GM19438 (cell line): ENCODE data around the gene COL26A1.

ENCODE experiments used
- ATAC-seq: cut with Tn5 transposase; IDR thresholded peaks from one replicate; pipeline ENCODE4 v1.9.1; 2021; ENCODE audit warnings: low read depth; ENCODE audit not compliant: unreplicated experiment

Gene COL26A1

DNA sequence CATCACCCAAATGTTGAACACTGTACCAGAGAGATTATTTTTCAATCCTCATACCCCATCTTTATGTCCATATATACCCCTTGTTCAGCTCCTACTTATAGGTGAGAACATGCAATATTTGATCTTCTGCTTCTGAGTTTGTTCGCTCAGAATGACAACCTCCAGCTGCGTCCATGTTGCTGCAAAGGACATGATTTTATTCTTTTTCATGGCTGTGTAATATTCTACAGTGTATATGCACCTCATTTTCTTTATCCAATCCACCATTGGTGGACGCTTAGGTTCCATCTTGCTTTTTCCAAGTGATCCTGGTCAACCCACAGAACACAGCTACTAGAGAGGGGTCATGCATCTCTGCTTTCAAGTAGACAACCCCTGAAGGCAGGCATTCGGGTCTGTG is 166.9 kb downstream of the COL26A1 start:
- ATAC-seq, result no peak

DNA sequence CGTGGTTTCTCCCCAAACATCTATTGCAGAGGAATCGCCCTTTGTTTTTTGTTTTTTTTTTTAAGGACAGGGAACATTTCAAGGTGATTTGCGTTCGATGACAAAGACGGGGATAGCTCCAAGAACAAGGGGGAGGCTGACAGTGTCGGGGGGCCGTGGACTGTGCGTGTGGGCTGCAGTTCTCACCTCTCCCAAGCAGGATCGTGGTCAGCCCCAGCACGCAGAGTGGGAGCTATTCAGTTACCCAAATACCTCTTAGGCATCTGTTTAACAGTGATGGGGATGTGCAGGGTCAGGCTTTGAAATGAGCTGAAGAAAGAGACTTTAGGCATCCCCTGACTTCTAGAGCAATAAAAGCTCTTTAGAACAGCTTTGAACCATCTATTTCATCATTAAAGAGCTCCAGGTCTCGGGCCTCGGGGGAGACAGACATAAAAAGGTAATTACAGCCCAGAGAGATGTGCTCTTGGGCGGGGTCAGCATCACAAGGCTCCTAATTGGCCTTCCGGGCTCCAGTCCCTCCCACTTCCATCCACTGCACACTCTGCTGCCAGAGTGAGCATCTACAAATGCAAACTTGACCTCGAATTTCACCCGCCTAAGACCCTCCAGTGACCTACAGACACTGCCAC is 169.2 kb downstream of the COL26A1 start:
- ATAC-seq, result no peak

DNA sequence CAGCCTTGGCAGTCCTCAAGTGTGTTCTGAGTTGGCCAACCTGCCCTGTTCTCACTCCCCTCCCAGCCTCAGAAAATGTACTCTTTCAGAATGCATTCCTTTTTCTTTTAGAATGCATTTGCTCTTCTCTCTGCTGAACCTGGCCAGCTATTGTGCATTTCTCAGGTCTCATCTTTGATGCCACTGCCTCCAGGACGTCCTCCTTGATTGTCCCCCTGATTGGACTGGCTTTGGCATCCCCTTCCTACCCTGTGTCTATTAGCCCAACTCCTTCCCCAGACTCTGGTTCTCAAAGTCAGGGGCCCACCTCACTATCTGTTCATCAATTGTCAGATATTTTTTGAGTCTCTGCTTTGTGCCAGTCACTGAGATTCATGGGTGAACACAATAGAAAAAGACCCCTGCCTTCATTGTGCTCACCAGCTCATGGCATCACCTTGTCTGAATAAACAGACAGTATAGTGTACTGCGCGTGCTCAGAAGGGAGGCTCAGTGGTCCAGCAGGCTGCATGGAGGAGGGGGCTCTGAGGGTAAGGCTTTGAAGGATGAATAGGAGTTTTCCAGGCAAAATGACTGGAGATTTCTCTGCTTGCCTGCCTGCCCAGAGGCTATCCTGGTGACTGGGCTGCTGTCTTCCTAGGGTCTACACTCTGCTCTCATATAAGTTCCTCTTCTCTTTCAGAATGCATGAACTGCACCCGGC is 169.9 kb downstream of the COL26A1 start:
- ATAC-seq, result no peak

DNA sequence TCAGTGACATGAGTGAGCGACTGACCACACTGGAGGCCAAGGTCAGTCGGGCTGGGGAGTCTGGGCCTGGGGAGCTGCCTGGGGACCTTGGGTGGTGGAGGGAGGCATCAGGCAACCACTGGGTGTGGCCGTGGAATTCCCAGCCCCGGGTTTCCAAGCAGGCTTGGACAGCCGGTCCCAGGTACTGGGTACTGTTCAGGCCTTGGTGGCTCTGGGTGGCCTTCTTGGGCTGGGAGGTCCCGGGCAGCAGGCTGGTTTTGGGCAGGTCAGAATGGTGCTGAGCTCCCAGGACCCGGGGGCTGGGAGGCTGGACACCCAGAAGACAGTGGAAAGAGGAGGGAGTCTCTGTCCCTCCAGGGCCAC is 170.4 kb downstream of the COL26A1 start:
- no peak for ATAC-seq

DNA sequence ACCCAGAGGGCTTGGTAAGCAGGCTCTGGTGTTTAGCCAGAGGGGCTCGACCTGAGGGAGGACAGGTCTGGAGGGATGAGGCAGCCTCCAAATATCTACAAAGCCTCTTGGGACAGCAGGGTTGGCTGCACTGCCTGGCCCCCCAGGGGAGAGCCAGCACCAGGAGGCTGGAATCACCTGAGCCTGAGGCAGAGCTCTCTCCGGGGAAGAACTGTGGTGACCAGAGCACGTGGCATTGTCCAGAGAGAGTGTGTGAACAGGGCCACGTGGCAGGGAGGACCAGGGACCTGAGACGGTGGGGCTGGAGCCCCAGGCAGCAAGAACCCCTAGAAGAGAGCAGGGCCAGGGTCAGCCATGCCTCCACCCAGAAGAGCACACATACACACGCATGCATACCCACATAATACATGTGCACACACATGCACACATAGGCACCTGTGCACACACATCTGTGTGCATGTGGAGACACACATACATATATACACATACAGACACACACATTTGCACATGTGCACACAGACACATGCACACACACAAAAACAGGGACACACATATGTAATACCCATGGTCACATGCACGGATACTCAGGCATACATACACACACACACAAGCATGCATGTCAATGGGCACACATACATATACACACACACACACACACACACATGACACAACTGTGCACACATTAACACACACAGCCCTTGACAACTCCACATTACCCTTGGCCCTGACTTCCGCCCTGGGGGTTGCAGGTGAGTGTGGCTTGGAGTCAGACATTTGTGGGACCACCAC is 171.5 kb downstream of the COL26A1 start:
- no peak for ATAC-seq

DNA sequence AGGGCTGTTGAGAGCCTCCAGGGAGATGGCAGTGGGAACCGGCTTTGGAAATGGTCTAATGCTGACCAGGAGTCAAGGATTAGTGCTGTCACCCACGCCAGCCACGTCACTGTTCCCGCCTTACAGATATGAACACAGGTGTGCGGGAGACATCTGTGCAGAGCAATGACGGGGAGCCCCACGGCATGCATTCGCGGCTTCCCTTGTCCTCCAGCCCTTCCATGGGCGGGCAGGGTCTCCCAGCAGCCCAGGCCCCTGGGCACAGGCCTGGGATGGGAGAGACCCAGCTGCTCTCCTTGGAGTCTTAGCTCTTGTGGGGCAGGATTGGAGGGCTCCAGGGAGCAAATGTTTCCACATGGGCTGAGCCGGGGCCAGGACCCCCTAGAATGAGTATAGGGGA is 172.2 kb downstream of the COL26A1 start:
- ATAC-seq, result no peak

DNA sequence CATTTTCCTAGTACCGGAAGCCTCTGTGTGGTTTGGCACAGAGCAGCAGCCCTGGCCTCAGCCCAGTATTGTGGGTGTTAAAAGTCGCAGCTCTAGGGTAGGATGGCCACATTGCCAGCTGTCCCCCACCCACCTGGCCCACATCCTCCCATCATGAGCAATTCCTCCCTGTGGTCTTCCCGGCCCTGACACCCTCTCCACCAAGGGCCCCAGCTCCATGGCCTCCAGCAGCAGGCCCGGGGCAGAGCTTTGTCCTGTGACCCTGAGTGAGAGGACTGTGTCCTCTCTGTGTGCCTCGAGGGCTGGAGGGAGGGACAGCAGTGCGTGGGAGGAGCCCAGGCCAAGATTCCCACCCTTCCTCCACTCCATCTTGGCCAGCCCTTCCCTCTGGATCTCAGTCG is 172.7 kb downstream of the COL26A1 start:
- ATAC-seq, result no peak

DNA sequence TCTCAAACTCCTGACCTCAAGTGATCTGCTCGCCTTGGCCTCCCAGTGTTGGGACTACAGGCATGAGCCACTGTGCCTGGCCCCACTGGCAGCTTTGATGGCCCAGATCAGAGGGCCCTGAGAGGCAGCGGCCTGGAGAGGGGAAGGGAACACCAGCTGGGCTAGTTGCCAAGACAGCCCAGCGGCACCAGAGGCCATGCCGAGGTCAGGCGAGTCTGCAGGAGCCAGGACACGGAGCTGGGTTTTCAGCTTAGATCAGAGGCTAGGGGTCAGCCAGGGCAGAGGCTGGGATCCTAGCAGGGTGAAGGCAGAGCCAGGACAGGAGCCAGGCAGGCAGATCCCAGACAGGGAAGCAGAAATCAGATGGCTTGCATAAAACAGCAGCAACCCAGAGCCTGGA is 173.6 kb downstream of the COL26A1 start:
- ATAC-seq, result no peak

DNA sequence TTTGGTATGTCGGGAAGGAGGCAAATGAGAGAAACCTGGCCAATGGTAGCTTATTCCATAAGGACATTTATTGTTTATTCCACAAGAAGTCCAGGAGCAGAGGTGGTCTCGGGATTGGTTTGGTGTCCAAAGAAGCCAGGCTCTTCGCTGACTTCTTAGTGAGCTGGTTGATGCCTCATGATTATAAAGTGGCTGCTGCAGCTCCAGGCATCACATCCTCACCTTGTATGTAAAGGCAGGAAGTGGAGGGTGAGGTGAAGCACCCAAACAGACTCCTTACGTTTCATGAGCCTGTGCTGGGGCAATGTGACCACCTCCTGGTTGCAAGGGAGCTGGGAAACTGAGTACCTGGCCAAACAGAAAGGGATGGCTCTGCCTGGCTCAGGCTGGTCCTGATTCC is 174.0 kb downstream of the COL26A1 start:
- ATAC-seq, result no peak

DNA sequence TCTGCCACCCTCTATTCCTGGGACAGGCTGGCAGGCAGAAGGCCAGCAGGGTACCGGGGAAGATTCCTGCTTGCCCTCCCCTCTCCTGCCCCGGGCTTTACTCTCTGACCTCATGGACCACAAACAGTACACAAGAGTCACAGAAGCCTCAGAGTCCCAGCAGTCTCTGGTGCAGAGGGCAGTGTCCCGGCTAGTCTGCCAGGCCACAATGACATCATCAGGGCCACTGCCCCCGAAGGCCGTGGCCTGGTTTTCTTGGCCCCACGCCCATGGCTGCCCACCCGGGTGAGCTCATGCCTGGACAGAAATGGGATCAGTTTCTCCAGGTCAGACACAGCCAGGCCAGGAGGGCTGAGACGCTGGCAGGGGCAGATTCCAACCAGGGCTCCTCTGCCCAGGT is 174.5 kb downstream of the COL26A1 start:
- ATAC-seq, result no peak

DNA sequence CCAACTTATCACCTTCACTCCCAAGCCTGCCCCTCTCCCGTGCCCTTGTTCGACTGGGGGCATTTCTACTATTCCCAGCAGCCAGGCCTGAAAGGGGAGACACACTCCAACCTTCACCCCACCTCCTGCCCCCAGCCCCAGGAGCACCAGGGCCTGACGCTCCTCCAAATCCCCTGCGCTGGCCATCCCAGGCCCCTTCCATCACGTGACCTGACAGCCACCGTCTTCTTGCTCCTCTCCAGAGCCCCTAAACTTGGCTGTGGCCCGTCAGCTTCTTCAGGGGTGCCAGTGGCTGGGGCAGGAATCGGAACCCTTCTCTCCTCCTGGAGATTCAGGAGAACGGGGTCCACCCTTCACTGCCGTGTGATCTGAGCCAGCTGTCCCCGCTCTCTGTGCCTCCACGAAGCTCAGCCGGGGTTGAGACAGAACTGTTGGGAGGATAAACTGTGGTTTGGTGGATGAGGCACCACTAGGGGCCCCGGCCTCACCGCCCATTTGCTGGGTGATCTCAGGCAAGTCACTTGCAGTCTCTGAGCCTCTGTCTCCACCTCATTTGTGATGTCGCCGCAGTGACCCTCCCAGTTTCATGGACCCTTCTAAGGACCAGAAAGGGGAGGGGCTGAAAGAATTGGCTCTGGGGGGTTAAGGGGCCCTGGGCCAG is 175.4 kb downstream of the COL26A1 start:
- ATAC-seq, result no peak

DNA sequence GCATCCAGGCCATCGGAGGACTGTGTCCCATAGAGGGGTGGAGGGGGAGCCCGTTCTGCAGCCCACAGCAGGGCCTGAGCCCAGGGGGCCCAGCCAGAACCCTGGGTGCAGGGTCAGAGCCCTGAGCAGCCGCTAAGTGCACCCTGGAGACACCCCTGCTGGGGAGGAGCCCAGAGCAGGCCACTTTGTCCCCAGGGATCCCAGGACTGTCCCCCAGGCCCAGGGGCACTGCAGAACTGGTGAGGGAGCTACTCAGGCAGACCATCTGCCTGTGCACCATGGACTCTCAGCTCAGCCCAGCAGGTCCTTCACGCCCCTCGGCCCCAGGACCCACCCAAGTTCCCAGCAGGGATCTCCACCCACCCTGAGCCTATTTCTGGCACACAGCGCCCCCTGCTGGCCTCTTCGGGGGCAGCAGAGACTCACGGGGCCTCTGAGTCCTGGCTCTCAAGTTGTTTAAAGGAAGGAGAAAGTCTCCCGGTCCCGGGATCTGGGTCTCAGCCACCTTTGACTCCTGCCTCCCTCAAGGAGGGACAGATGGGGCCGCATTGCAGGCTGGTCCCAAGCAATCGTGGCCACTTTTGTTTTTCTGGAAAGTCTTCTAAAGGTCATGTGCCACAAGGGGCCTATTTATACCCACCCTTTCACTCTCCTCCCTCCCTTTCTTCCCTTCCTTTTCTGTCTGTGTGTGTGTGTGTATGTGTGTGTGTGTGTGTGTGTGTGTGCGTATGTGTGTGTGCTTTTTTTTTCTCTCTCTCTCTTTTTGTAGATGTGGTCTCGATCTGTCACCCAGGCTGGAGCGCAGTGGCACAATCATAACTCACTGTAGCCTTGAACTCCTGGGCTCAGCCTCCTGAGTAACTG is 176.2 kb downstream of the COL26A1 start:
- ATAC-seq, result no peak

DNA sequence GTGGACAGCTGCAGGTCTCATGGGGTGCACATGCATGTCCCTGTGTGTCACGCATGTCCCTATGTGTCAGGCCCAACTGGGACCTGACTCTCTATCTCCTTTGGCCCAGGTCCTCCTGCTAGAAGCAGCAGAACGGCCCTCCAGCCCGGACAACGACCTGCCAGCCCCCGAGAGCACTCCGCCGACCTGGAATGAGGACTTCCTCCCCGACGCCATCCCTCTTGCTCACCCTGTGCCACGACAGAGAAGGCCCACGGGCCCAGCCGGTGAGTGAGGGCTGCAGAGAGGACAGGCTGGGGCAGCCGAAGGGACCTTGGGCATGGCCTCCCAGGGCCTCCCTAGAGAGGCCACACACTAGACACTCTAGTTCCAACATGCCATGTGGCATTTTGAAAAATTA is 177.1 kb downstream of the COL26A1 start:
- no peak for ATAC-seq

DNA sequence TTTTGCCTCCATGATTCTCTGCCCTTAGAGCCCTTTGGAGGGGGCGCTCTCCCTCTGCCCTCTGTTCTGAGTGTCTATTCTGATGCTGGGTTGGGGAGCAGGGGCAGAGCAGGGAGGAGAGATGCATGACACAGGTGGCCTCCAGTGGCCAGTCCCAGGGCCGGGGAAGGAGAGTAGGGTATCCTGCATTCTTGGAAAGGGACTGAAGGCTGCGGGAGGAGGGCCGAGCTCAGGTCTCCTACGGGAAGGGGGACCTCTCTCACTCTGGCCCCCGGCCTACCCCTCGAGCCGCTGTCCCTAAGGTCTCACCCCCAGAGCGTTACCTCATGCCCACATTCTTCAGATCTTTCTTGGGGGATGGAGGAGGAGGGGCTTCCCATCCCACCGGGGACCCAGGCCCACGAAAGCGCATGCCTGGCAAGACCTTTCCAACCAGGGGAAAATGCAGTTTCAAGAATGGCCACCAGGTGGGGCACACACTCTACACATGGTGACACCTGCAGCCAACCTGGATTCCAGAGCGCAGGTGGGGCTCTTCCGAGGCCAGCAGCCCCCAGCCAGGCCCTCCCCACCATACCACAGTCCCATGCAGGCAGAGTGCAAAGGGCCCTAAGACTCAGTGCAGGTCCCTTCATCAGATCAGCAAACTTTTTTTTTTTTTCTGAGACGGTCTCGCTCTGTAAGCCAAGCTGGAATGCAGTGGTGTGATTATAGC is 180.0 kb downstream of the COL26A1 start:
- ATAC-seq, result no peak

DNA sequence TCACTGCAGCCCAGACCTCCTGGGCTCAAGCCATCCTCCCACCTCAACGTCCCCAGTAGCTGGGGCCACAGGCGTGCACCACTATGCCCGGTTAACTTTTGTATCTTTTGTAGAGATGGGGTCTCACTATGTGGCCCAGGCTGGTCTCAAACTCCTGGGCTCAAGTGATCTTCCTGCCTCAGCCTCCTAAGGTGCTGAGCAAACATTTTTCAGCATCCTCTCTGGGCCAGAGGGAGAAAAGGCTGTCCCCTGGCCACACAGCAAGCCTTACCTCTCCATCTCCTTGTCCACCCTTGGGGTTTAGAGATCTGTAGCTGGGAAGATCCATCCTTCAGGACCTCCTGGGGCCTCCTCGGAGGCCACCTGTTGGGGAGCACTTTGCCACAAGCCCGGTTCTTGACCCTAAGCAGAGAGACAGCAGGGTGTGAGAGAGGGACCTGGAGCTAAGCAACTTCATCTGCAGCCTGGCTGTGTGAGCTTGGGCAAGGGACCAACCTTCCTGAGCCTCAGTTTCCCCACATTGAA is 180.6 kb downstream of the COL26A1 start:
- ATAC-seq, result no peak

DNA sequence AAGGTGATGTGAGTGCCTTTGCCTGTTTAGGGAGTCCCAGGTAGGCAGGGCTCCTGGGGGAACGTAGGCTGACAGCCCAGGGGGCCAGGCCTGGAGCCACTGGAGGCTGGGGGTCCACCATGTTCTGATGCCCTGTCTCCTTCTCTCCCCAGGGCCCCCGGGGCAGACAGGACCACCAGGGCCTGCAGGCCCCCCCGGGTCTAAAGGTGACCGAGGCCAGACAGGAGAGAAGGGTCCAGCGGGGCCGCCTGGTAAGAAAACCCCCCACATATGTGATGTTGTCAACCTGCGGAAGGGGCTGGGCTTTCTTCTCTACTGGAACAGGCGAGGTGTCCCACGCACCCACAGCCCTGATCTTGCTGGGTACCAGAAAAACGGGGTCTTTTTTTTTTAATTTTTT is 181.2 kb downstream of the COL26A1 start:
- no peak for ATAC-seq

DNA sequence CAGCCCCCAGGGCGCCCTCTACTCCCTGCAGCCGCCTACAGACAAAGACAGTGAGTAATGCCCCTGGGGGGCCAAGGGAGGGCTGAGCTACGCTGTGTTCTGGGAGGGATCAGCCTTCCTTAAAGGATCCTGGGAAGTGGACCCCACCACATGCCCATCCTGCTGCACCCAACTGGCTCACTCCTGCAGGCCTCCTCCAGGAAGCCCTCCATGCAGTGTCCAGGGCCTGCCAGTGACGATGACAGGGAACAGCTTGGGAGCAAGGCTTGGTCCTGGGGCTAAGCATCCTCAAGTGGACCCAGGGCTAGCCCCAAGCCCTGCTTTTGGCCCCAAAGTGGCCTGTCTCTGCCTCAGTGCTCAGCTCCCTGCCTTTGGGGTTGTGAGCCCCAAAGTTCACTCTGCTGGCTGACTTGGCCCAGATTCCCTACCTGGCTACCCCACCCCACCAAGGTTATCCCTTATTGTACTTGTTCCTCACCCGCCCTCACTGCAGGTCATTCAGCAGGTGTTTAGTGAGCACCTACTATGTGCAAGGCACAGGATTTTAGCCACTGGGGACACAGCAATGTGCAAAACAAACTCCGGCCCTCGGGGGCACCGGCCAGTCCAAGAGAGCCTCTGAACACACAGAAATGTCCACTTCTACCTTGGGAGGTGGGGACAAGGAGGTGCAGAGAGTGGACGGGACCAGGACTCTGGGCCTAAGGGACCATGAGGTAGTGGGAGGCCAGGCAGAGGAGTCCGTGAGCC is 182.9 kb downstream of the COL26A1 start:
- ATAC-seq, result no peak

DNA sequence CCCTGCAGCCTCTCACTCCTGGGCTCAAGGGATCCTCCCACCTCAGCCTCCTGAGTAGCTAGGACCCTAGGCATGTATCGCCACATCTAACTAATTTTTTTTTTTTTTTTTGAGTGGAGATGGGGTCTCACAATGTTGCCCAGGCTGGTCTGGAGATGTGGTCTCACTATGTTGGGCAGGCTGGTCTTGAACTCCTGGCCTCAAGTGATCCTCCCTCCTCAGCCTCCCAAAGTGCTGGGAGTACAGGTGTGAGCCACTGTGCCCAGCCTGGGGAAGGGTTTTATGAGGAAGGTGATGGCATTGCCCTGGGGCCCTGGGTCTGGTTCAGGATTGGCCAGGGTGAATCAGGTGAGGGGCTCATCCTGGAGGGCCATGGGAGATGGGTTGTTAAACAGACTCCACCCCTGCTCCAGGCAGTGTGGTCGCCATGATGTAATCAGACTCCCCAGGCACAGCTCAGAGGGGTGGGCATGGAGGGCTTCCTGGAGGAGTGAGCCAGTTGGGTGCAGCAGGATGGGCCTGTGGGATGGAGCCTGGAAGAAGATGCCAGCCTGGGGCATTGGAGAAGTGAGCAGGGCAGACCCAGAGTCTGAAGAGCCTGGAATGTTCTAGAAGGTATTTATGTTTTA is 183.7 kb downstream of the COL26A1 start:
- no peak for ATAC-seq
